ENCODE results near the gene CLEC16A.

Gene CLEC16A

GRCh38 chr16:11130978-11131665 is 186.8 kb downstream of the CLEC16A start:
- DNase-seq: no peak

GRCh38 chr16:11131706-11132105 is 187.3 kb downstream of the CLEC16A start:
- no peak for DNase-seq

- no peak for DNase-seq
Observed at GRCh38 chr16:11133344-11133943, 189.1 kb downstream of the CLEC16A start.

- DNase-seq: no peak
Observed at GRCh38 chr16:11134722-11135463, 190.5 kb downstream of the CLEC16A start.

GRCh38 chr16:11135464-11135973 is 191.2 kb downstream of the CLEC16A start:
- no peak for DNase-seq

GRCh38 chr16:11136600-11136999 is 192.2 kb downstream of the CLEC16A start:
- DNase-seq: no peak

GRCh38 chr16:11138022-11138768 is 193.8 kb downstream of the CLEC16A start:
- DNase-seq: no peak

GRCh38 chr16:11138769-11139325 is 194.5 kb downstream of the CLEC16A start:
- no peak for DNase-seq

- no peak for DNase-seq
Observed at GRCh38 chr16:11139326-11140097, 195.1 kb downstream of the CLEC16A start.

- no peak for DNase-seq
Observed at GRCh38 chr16:11140098-11140375, 195.7 kb downstream of the CLEC16A start.

- DNase-seq: no peak
Observed at GRCh38 chr16:11140466-11140865, 196.1 kb downstream of the CLEC16A start.

- DNase-seq: no peak
Observed at GRCh38 chr16:11140867-11141266, 196.5 kb downstream of the CLEC16A start.

GRCh38 chr16:11141409-11142260 is 197.3 kb downstream of the CLEC16A start:
- DNase-seq: no peak

GRCh38 chr16:11142261-11142630 is 197.9 kb downstream of the CLEC16A start:
- no peak for DNase-seq

GRCh38 chr16:11142951-11143350 is 198.6 kb downstream of the CLEC16A start:
- DNase-seq: no peak

- DNase-seq: no peak
Observed at GRCh38 chr16:11143372-11144035, 199.1 kb downstream of the CLEC16A start.

- no peak for DNase-seq
Observed at GRCh38 chr16:11144122-11144521, 199.8 kb downstream of the CLEC16A start.

- DNase-seq: no peak
Observed at GRCh38 chr16:11145173-11145818, 200.9 kb downstream of the CLEC16A start.

GRCh38 chr16:11145819-11146211 is 201.5 kb downstream of the CLEC16A start:
- DNase-seq: no peak
